Kidney (tissue), 14 donors: ENCODE data around the gene CADPS. TPM values are rescaled to one million over a fixed set of nuclear protein-coding genes. Genes with fewer than 3 reads are reported as not detected.

ENCODE experiments used
- DNase-seq, 5 donors: peaks; one replicate each; pipeline ENCODE4 v3.0.0-alpha.2; 2013 to 2020
- FAIRE-seq: peaks from 2 replicates; lab custom pipeline; 2012; peaks lifted over from hg19 to GRCh38; lab: Jason Lieb, UNC
- H3K27ac ChIP-seq, 2 donors: one replicate each; pipeline ENCODE4 v1.7.0; 2013; ENCODE audit warnings: low read depth in 2 of 2, low read length in 2 of 2, inconsistent platforms in 1 of 2
- H3K27me3 ChIP-seq: one replicate; pipeline ENCODE4 v1.7.1; 2013; ENCODE audit warnings: low read length, inconsistent platforms; ENCODE audit not compliant: control insufficient read depth, insufficient read depth
- H3K36me3 ChIP-seq, 3 donors: one replicate each; pipeline versions ENCODE4 v1.7.0 to v1.7.1; 2013; ENCODE audit warnings: low read length in 3 of 3, control low read depth in 1 of 3, inconsistent platforms in 1 of 3; ENCODE audit not compliant: insufficient read depth in 3 of 3, control insufficient read depth in 2 of 3
- H3K4me1 ChIP-seq, 3 donors: one replicate each; pipeline versions ENCODE4 v1.7.0 to v1.7.1; 2013; ENCODE audit warnings: low read length in 3 of 3, inconsistent platforms in 1 of 3, low read depth in 1 of 3; ENCODE audit not compliant: control insufficient read depth in 2 of 3, insufficient read depth in 2 of 3
- H3K4me3 ChIP-seq, 3 donors: one replicate each; pipeline versions ENCODE4 v1.7.0 to v1.8.1; 2013; ENCODE audit warnings: low read length in 3 of 3, control low read depth in 1 of 3, inconsistent platforms in 1 of 3
- H3K9ac ChIP-seq, 3 donors: one replicate each; pipeline versions ENCODE4 v1.7.0 to v1.7.1; 2013; ENCODE audit warnings: low read length in 3 of 3, control low read depth in 1 of 3, inconsistent platforms in 1 of 3
- H3K9me3 ChIP-seq, 3 donors: one replicate each; pipeline versions ENCODE4 v1.7.0 to v1.7.1; 2013; ENCODE audit warnings: low read length in 3 of 3, control low read depth in 1 of 3, inconsistent platforms in 1 of 3; ENCODE audit not compliant: control insufficient read depth in 2 of 3, insufficient read depth in 1 of 3
- intact Hi-C: fragments of 100-400 bp; cut with DNase I; formaldehyde crosslinking; loops from one replicate; pipeline ENCODE4 v1.11.1; 2022
- polyA plus RNA-seq: library from polyadenylated mRNA; stranded (reverse); fragments of 350-450 nt; fragmentation: Illumina TruSeq; extraction: RNeasy Lipid Tissue Mini Kit (QIAGEN cat#74804); gene quantifications from one replicate; pipeline ENCODE4 v1.2.3, GENCODE V29; 2014; ENCODE audit warnings: low read depth, low replicate concordance; ENCODE audit not compliant: insufficient read depth
- total RNA-seq: library from RNA; stranded (reverse); fragmentation: NEBNext Ultra II Directional; extraction: Animal tissue kit (Norgen Biotek cat#: 25700); gene quantifications from one replicate; pipeline ENCODE4 v1.2.1, GENCODE V29; 2021
- TF ChIP-seq, protein P1 (sequence below): IDR thresholded peaks from 3 replicates; pipeline ENCODE4 v1.5.1; 2012; ENCODE audit warnings: mild to moderate bottlenecking, moderate library complexity, borderline replicate concordance; ENCODE audit not compliant: insufficient read depth; ENCODE audit errors: extremely low read depth
- donor health status: control.
- donor health status: control.
- donor health status: control.
- donor health status: control.
- donor health status: control.
- donor health status: DM: yes; HTN: yes; CAD: no.
- donor health status: Normal renal cell carcinoma (clear cell type).

The CADPS gene
- total and polyA plus RNA-seq, 2 donors from 2014 or later, result 0.98 TPM; not detected in 1

DNA sequence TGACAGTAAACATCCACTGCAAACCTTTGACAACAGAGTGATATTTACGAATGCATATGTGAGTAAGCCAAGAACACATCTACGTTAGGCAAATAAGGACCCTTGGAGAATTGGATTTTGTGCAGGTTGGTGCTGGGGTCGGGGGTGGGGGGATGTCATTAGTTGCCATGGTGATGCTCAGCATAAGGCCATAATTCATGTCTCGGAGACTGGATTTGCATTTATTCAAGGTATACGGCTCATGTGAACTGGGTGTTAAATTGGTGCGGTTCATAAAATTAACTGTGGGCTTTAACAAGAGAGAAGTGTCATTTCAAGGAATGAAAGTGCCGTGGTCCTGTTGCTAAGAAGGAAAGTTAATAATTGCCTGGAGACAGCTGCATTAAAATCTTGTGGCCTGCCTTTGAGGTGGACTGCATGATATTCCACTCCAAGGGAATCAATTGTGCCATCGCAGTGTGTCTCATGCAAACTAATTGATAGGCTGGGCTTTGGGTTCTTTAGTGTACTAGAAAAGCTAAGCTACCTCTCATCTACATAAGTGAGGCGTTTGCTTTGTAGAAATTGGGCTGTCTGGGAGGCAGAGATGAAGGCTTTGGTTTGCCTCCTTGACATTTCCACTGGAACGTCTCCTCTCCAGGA is 273.0 kb downstream of the CADPS start:
- no peak overlapping the region for H3K27ac ChIP-seq
- H3K9ac ChIP-seq, result no peak overlapping the region
- no peak overlapping the region for H3K4me3 ChIP-seq
- FAIRE-seq (no peak), DNase-seq (peak in 1 of 5 donors; percentile 13)
- no peaks in the 10 kb centered on the region for H3K9me3 ChIP-seq
- intact Hi-C loops, result no loop called here
- H3K27me3 ChIP-seq, result no peaks in the 10 kb centered on the region
- no peaks in the 10 kb centered on the region for H3K36me3 ChIP-seq
- no peaks in the 10 kb centered on the region for H3K4me1 ChIP-seq
- TF ChIP-seq, protein P1, sequence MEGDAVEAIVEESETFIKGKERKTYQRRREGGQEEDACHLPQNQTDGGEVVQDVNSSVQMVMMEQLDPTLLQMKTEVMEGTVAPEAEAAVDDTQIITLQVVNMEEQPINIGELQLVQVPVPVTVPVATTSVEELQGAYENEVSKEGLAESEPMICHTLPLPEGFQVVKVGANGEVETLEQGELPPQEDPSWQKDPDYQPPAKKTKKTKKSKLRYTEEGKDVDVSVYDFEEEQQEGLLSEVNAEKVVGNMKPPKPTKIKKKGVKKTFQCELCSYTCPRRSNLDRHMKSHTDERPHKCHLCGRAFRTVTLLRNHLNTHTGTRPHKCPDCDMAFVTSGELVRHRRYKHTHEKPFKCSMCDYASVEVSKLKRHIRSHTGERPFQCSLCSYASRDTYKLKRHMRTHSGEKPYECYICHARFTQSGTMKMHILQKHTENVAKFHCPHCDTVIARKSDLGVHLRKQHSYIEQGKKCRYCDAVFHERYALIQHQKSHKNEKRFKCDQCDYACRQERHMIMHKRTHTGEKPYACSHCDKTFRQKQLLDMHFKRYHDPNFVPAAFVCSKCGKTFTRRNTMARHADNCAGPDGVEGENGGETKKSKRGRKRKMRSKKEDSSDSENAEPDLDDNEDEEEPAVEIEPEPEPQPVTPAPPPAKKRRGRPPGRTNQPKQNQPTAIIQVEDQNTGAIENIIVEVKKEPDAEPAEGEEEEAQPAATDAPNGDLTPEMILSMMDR, result no peak

DNA sequence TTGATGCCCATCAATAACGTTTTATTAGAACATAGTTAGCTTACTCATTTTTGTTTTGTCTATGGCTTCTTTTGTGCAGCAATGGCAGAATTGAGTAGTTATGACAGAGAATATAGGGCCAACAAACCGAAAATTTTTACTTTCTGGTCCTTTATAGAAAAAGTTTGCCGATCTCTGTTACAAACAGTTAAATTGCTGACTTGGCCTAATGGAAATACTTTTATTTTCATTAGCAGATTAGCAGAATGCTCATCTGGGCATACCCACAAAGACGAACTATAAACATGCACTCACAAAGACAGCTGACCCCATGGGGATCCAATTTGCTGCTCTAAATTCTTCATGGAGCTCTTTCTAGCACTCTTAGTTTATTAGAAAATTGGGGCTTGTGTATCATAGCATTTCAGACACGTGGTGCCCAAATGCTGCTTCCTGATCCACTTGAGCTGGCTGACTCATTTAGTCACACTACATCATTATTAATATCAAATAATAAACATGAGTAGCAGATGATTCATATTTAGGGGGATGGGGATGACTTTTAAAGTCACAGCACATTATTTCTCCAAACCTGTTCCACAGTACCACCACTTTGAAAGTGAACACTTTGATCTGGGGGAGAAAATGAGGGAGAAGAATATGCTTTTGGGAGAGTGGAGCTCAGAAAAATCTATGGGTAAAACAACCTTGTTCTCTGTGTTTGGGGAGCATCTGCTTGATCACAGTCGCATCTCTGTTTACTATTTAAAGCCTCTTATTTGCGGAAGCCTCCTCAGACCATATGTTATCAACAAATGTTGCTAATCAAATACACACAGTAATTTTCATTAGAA is 273.8 kb downstream of the CADPS start:
- intact Hi-C loops, result no loop called here
- H3K4me3 ChIP-seq, result no peak overlapping the region
- H3K36me3 ChIP-seq, result no peaks in the 10 kb centered on the region
- TF ChIP-seq, protein P1, result no peak
- no peaks in the 10 kb centered on the region for H3K9me3 ChIP-seq
- H3K9ac ChIP-seq, result no peak overlapping the region
- no peaks in the 10 kb centered on the region for H3K27me3 ChIP-seq
- FAIRE-seq, result no peak
- H3K27ac ChIP-seq, result no peak overlapping the region
- DNase-seq, result no peak
- no peaks in the 10 kb centered on the region for H3K4me1 ChIP-seq

DNA sequence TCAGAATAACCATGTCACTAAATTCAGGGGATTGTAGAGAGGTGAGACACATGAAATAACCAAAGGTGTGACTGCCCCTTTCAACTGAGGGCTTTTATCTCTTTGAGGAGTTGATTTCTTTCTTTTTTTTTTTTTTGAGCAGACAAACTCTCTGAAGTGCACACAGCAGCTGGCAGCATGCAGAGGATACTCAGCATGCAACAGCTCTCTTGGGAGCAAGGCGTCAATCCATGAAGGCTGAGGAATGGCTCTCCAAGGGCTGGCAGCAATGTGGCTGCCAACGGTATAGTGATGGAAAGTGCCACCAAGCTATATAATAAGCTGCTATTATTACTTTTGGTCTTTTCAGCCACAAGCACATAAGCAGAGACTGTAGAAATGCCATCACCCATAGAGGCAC is 275.2 kb downstream of the CADPS start:
- no peaks in the 10 kb centered on the region for H3K27me3 ChIP-seq
- no peak overlapping the region for H3K27ac ChIP-seq
- no peaks in the 10 kb centered on the region for H3K9me3 ChIP-seq
- H3K36me3 ChIP-seq, result no peaks in the 10 kb centered on the region
- TF ChIP-seq, protein P1, result no peak
- no peaks in the 10 kb centered on the region for H3K4me1 ChIP-seq
- no peak overlapping the region for H3K4me3 ChIP-seq
- no peak overlapping the region for H3K9ac ChIP-seq
- intact Hi-C loops, result no loop called here
- no peak for DNase-seq
- FAIRE-seq, result no peak
